Measurements from ENCODE around the gene ZNRD2. TPM values are rescaled to one million over a fixed set of nuclear protein-coding genes. Genes with fewer than 3 reads are reported as not detected.

The ZNRD2 gene
- total RNA-seq, 1 experiment from 2014 or later: 73.8 TPM

DNA sequence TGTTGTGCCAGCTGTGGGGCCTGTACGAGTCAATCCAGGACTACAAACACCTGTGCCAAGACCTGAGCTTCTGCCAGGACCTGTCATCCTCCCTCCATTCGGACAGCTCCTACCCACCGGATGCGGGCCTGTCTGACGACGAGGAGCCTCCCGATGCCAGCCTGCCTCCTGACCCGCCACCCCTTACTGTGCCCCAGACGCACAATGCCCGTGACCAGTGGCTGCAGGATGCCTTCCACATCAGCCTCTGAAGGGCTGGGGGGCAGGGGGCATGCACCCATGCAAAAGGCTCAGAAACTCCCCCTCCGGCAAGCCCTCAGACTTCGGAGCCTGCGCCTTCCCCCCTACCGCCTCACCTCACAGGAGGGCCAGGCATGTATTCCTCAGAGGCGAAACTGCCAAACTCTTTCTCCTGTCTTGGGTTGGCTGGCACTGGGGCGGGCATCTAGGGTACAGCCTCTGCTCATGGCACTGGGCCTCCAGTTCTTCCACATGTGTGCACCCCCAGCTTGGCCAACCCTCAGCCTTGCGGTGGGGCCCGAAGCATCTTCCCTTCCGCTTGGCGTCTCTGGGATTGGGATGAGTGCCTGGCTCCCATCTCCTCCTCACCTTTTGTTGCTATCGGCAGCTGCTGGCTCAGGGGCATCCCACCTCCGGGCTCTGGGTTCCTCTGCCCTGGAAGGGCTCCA is 3.3 kb downstream of the ZNRD2 start:
- DNase-seq (ENCODE audit: low spot score): no peak

DNA sequence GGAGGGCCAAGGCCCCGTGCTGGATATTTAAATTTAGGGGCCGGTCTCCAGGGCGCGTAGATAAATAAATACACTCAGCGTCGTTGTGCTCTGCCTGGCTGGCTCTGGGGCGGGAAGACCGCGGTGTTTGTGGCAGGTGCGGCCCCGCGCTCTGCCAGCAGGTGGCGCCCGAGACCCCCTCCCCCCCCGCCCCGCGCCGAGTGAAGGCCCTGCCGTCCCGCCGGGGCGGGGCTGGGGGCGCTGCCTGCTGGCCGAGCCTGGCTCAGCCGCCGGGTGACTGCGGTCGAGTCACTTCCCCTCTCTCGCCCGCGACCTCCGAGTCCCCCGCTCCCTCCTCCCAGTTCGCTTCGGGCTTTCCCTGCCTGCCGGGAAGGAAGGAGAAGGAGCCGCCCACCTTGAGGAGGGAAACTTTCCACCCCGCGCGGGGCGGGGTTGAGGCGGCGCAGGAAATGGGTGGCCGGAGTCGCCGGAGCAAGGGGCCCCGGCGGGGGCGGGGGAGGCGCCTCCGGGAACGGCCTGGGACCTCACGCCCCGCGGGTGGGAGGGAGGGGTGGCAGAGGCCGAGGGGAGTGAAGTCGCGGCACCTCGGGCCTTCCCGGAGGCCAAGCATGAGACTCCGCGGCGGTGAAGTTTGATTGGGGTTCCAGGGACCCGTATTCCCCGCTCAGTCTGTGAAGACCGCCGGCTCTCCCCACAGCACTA is 4.0 kb downstream of the ZNRD2 start:
- DNase-seq (ENCODE audit: low spot score): peak; percentile 96

DNA sequence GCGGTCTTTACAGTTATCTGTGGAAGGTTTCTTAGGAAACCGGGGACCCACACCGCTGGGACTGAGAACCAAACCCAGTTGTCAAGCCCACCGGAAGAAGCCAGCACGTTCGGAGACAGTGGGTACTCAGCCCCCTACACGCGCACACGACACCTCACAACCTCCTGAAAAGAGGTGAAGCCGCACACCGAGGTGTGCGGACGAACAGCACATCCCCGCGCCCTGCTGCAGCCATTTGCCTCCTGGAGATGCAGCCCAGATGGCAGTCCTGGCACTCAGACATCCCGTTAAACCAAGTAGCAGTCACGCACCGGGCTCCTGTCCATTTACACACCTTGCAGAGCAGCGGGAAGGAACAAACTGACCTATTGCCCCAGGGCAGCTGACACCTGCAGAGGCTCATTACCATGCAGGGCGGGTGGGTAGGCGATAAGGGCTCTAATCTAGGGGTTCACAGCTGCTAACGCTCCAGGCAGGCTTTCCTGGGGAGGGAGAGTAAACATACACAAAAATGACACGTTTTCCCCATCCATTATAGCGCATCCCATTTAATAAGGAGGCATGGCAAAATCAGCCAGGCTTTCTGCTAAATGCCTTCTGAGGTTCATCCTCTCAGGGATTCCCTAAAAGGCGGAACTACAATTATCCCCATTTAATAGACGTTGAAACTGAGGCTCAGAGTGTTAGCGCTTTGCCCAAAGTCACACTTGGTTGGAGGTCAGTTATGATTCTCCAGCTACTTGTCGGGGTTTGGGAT is 4.7 kb downstream of the ZNRD2 start:
- DNase-seq (ENCODE audit: low spot score): no peak

DNA sequence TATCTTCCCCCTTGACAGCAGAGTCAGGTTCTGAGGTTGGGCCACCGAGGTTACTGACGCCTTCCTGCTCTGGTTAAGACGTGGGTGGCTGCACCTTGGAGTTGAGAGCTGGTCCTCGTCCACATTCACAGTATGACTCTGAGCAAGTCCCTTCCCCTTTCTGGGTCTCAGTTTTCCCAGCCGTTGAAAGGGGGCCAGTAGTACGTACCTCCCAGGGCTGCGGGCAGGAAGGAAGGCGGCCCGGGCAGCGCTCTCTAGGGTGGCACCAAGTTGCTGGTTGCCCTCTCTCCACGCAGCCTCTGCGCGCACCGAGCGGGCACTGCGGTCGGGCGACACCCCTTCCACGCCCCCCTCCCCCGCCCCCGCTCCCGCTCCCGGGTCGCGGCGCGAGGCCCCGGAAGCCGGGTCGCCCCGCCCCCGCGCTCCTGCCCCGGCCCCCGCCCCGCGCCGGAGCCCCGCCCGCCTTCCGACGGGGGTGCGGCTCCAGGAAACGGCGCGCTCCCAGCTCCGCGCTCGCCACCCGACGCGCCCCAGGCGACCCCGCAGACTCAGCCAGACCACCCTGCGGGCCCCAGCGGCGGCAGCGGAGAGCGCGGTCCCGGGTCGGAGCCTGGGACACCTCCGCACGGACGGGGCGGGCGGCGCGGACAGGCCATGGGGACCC is 5.4 kb downstream of the ZNRD2 start, which contains the start of gene EHBP1L1:
EHBP1L1 (plus strand) TSS at position 486 of the 664 bp plus-strand sequence. CDS start 250 bp downstream, outside the sequence.
- peak; percentile 64 for DNase-seq (ENCODE audit: low spot score)

DNA sequence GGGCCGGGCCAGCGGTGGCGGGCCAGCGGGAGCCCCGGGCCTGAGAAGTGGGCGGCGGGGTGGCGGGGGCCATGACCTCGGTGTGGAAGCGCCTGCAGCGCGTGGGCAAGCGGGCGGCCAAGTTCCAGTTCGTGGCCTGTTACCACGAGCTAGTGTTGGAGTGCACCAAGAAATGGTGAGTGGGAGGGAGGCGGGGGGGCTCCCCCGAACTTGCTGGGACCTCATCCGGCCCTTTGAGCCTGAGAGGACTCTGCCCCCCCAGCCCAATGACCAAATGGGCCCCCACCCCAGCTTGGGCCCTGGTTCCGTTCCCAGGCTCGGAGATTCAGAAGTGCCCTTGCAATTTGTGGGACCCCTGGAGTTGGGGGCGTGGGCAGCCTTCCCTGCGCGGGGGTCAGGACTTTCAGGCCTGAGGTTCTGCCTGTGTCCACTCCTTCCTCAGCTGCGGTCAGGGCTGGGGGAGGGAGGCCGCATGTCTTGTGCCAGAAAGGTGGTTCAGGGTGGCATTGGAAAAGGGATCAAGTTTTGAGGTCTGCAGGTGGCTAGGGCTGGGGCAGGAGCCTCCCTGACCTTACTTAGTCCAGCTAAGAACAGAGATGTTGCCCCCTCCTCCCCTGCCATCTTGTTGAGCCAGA is 6.1 kb downstream of the ZNRD2 start:
- no peak for DNase-seq (ENCODE audit: low spot score)

DNA sequence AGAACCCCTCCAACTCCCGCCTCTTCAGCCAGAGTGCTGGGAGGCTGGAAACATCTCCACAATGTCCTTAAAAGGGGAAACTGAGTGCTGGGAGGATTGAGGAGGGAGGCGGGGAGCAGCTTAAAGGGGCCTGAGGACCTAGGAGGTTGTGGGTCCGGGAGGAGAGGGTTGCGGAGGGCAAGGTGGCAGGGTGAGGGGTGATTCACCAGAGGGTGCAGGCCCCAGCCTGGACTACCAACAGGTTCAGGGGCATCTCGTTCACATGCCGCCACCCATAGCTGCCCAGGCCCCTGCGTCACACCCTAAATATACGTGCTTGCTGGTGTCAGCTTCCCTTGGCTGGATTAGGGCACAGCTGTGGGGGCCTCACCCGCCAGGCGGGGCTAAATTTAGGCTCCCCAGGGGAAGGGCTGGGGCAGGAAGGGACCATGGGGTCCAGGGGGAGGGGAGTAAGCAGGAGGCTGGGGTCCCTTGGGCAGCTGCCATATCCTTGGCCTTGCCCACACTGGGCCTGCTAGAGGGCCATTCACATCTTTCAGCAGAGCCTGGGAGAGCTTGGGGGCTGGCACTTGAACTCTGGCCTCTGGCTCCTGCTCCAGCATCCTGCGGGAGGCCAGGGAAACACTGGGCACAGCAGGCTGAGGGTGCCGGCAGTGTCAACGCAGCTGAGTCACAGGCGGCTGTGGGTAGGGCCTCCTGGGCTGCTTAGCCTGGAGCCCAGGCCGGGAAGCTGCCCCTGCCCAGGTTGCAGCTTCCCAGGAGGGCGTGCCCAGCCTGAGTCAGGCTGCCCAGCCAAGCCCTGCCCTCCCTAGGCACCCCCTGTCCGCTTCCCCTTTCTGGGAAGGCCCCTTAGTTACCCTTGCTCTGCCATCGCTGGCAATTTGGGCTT is 6.8 kb downstream of the ZNRD2 start:
- peak; percentile 78 for DNase-seq (ENCODE audit: low spot score)

DNA sequence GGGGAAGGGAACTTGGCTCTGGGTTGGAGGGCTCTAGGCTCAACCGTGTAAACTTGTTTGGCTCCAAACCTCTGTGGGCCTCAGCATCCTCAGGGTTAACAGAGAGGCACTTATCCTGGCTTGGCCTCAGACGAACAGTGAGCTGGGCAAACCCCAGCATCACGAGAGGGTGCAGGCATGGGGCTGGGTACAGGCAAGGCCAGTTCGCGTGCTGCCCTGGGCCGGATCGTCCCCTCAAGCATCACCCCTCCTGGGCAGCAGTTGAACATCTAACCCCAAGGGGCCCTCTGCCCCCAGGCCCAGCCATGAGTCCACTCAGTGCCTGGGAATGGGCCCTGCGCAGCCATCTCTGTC is 7.5 kb downstream of the ZNRD2 start:
- no peak for DNase-seq (ENCODE audit: low spot score)

DNA sequence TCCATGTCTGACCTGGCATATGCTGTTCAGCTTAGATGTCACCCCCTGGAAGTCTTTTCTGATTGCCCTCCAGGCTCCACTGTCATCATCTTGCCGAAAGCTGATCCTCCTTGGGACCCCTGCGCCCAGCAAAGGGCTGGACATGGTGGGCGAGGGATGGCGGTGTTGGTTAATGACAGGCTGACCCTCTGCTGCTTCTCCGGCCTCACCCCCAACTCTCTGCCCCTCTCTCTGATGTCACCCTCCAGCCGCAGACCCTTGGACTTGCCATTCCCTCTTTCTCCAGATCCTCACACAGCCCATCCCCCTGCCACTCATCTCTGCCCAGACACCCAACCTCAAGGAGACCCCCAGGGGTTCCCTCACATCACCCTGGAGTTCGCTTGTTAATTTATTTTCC is 7.9 kb downstream of the ZNRD2 start:
- no peak for DNase-seq (ENCODE audit: low spot score)

DNA sequence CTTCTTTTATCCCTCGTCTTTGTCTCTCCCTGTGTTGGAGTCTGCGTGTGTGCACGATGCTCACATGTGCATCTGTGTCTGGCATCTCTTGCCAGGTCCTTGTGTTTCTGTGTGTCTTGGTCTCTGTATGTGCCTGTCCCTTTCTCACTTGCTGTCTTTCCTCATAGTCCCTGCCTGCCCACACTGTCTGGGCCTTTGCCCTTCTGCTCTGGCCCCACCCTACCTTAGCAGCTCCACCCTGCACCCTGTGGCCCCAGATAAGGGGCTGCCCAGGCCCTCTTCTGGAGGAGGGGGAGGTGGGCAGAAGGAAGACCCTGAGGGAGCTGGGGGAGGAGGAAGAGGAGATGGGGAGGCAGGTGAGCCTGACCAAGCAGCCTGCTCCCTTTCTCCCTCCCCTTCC is 8.4 kb downstream of the ZNRD2 start:
- DNase-seq (ENCODE audit: low spot score): no peak

DNA sequence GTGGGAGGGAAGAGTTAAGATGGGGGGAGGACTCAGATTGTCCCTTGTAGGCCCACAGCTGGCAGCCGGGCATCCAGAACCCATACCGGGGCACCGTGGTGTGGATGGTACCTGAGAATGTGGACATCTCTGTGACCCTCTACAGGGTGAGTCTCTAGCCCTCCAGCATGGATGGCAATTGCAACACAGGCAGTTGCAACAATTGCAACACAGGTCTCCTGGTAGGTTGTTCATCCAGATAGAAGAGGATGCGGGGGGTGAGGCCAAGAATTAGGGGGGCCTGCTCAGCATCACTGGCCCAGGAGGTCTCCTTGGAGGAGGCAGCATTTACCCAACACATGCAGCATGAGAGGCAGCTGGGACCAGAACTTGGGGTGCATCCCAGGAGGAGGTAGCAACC is 9.0 kb downstream of the ZNRD2 start:
- no peak for DNase-seq (ENCODE audit: low spot score)

DNA sequence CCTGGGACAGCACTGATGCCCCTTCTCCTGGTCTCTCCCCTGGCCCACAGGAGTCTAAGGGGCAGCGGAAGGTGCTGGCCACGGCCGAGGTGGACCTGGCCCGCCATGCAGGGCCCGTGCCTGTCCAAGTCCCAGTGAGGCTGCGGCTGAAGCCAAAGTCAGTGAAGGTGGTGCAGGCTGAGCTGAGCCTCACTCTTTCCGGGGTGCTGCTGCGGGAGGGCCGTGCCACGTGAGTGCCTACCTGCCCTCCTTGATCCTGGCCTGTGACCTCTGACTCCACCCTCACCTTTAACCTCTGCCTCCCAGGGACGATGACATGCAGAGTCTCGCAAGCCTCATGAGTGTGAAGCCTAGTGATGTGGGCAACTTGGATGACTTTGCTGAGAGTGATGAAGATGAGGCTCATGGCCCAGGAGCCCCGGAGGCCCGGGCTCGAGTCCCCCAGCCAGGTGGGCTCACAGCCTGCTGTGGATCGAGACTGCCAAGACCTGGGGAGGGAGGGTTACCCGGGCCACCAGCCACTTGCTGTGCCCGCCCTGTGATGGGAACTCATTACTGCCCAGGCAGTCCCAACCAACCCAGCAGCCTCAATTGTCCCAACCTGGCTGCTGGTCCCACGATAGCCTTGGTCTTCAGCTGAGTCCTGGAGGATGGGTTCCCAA is 9.9 kb downstream of the ZNRD2 start:
- no peak for DNase-seq (ENCODE audit: low spot score)

DNA sequence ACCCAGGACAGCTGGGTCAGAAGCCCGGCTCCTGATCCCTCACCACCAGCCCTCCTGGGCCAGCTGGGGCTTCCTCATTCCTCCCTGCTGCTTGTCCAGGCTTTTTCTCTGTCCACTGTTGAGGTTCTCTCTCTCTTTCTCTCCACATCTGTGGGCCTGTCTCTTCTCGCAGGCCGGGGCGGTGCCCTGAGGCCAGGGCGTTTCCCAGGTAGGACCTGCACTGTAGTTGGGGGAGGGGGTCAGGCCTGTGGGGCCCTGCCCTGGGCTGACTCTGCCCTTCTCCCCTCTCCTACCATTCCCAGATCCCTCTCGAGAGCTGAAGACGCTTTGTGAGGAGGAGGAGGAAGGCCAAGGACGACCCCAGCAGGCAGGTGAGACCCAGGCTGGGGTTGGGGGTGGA is 10.5 kb downstream of the ZNRD2 start:
- no peak for DNase-seq (ENCODE audit: low spot score)

DNA sequence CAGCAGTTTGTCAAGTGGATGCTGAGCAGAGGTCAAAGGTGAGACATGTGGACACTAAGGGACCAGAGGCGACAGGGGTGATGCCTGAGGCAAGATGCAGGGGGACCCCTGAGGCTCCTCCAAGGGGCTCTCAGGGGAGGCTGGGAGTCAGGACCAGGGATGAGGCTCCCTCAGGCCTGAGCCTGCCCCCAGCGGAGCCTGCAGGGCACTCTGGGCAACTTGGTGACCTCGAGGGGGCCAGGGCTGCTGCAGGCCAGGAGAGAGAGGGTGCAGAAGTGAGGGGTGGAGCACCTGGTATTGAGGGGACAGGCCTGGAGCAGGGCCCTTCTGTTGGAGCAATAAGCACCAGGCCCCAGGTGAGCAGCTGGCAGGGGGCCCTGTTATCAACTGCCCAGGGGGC is 11.7 kb downstream of the ZNRD2 start:
- no peak for DNase-seq (ENCODE audit: low spot score)

DNA sequence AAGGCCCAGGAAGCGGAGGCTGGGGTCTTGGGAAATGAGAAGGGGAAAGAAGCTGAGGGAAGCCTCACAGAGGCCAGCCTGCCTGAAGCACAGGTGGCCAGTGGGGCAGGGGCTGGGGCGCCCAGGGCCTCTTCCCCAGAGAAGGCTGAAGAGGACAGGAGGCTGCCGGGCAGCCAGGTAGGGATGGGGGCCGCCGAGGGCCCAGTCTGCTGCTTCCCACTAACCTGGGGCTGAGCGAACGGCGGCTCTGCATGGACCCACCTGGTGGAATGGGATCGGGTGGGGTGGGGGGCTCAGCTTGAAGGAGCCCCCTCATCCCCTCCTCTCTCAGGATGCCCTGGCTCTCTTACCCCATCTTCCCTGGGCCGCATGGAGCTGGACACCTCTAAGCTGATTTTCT is 13.3 kb downstream of the ZNRD2 start:
- DNase-seq (ENCODE audit: low spot score): no peak

DNA sequence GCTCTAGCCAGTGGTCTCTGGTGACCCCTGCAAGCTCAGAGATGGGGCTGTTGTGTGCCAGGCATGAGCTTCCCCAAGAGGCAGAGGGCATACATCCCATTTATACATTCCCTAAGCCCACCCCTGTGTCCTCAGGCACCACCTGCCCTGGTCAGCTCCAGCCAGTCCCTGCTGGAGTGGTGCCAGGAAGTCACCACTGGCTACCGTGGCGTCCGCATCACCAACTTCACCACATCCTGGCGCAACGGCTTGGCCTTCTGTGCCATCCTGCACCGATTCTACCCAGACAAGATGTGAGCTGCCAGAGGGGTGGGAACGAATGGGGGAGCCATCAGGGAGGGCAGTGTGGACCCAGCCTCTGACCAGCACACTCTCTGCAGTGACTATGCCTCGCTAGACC is 13.8 kb downstream of the ZNRD2 start:
- no peak for DNase-seq (ENCODE audit: low spot score)

DNA sequence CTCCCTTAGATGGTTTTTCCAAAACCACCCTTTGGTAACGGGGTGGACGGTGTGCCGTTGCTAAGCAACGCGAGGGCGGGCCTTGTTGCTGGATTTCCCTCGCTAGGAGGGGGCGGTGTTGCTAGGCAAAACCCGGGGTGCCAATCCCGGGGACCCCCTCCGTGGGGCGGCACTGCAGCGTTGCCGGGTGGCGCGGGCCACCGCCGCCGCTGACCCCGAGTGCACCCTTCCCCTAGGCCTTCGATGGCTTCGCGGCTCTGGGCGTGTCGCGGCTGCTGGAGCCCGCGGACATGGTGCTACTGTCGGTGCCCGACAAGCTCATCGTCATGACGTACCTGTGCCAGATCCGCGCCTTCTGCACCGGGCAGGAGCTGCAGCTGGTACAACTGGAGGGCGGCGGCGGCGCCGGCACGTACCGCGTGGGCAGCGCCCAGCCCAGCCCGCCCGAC is 14.5 kb downstream of the ZNRD2 start:
- no peak for DNase-seq (ENCODE audit: low spot score)

DNA sequence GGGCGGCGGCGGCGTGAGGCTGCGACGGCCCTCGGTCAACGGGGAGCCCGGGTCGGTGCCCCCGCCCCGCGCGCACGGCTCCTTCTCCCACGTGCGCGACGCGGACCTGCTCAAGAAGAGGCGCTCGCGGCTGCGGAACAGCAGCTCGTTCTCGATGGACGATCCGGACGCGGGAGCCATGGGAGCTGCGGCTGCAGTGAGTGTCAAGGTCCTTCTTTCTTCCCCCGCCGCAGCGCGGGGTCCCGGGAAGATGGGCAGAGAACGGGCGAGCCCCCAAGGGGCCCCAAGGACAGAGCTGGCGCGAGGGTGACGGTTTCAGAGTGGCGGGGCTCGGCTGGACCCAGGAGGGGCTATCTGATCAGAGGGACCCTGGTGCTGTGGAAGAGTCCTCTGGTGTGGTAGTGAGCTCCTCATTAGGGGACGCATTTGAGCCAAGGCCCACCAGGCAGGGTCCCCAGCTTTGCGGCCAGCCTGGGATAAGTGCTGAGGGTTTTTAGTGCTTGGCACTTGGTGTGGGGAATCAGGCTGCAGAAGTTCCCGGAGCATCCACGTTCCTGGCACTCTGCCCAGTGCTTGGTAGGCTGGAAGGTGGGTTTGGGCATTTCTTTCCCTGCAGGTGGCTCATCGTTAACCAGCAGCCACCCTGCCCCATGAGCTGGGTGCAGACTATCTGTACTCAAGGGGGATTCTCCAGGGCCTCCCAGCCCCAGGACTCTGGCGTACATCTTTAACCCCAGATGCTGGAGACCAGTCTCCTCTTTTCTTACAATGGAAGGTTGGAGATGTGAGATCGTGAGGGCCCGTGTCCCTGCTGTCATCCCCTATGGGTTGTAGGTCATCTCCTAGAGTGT is 15.3 kb downstream of the ZNRD2 start:
- no peak for DNase-seq (ENCODE audit: low spot score)

DNA sequence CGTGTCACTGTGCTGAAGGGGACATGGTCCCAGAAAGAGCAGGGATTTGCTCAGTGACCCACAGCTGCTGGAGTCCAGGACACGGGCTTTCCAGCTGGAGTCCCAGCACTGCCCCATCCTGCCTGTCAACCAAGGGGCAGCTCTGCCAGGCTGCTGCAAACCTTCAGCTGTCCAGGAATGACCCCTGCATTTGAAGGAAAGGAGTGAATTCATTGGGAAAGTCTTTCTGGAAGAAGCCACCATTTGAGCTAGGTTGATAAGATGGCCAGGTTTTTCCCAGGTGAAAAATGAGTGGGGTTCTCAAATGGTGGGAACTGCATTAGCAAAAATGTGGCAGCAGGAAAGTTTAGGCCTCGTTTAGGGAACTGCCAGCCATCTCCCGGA is 16.0 kb downstream of the ZNRD2 start:
- DNase-seq (ENCODE audit: low spot score): no peak

DNA sequence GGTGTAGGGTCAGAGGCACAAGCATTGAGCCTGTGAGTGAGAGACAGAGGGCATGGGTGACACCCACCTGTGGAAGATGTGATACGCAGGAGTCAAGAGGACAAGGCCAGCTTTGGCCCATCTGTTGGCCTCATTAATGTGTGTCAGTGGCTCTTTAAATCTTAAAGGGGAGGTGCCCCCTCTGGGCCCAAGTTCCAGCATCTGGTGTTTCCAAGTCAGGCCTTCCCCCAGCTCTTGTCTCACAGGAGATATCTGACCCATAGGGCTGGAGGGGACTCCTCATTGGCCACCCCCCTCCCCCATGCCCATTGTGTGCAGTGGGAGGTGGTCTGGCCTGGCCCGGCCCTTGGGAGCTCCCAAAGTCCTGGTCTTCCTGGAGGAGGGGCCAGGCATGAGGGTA is 16.4 kb downstream of the ZNRD2 start:
- no peak for DNase-seq (ENCODE audit: low spot score)
